NCI-H2227 (cell line): Measurements from ENCODE around the gene CHP1.
"Not testable (repeated sequence)": the region's sequence is repeated elsewhere in the genome, so short reads cannot be mapped to it uniquely, and the experiment has no call there.

ENCODE experiments used
- DNase-seq: peaks from one replicate; lab custom pipeline; 2025; ENCODE audit not compliant: unreplicated experiment; lab: John Stamatoyannopoulos, UW

Gene CHP1

GRCh38 chr15:41289953-41290352 lies 58.9 kb downstream of the CHP1 start:
- no peak for DNase-seq

DNA sequence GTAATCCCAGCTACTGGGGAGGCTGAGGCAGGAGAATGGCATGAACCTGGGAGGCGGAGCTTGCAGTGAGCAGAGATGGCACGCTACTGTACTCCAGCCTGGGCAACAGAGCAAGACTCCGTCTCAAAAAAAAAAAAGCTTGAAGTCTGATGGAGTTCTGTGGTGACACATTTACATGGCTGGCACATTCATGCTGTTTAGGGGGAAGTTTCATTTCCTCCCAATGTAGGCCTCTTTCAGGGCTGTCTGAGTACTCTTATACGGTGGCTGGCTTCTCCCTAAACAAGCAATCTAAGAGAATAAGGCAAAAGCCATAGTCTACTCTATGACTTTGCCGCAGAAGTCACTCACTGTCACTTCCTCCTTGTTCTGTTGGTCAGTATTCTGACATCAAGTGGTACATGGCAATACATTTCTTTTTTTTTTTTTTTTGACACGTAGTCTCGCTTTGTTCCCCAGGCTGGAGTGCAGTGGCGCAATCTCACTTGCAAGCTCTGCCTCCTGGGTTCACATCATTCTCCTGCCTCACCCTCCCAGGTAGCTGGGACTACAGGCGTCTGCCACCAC lies 60.1 kb downstream of the CHP1 start:
- no peak for DNase-seq

- DNase-seq, result no peak
Measured at GRCh38 chr15:41292521-41292920, 61.5 kb downstream of the CHP1 start.

DNA sequence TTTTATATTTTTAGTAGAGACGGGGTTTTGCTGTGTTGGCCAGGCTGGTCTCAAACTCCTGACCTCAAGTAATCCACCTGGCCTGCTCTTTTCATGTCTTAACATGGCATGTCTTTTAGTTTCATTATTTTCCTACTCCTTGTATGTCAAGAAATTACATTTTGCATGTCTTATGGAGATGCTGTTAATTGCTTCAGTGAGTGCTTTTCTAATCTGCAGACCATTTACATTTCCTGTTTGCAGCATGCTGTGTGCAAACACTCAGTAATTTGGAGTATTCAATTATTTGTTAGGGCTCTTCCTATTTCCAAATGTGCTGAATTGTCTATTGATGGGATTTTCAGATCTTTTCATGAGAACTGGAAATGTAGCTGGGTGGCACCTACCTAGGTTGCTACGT lies 70.1 kb downstream of the CHP1 start:
- DNase-seq, result not testable (repeated sequence)

DNA sequence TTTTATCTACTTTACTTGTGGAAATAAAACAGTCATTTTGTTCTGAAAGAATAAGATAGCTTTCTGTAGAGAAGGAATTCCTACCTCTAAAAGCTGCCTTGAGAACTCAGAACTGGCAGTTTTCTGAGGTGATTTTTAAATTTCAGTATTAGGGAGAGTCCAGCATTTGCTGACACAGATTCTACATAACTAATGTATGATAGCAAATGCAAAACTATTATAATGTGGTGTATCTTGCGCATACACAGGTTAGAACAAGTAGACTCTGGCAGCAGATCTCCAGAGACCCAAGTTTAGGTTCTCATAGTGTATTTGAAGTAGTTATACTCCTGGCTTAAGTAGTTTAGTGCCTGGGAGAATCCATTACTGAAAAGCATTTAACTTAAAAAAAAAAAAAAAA lies 70.5 kb downstream of the CHP1 start:
- DNase-seq, result no peak

DNA sequence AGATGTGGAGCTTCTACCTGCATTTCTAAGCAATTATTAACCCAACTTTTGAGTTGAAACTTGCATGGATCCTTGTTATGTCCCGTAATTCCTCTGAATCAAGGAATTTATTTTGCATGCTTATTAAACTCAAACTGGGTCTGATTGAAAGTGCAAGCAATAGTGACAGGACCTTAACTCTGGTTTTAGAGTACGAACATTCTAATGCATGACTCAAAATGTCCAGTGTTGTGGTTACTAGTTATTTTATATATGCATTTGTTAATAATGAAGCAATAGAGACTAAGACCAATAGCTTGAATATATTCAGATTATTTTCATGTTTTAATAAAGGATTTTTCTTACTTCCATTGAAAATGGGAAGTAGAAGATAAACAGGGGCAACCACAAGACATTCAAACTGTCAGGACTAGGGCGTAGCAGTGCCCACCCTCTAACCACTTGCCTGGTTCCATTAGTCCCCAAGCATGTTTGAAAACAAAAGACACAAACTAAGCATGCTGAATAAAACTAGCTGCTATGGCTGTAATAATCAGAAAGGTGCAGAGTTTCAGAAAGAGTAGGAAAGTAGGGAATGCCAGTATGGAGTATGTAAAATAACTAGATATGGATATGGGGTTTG lies 73.2 kb downstream of the CHP1 start:
- no peak for DNase-seq

DNA sequence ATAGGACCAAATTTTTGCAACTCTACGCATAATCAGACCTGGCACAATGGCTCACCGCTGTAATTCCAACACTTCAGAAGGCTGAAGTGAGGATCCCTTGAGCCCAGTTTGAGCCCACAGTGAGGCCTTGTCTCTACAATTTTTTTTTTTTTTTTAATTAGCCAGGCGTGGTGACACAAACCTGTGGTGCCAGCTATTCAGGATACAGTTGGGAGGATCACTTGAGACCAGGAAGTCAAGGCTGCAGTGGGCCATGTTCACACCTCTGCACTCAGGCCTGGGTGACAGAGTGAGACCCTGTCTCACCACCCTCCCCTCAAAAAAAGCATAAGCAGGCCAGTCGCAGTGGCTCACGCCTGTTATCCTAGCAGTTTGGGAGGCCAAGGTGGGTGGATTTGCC lies 76.6 kb downstream of the CHP1 start:
- DNase-seq, result no peak

GRCh38 chr15:41309226-41309905 lies 78.3 kb downstream of the CHP1 start:
- DNase-seq, result no peak

- DNase-seq, result not testable (repeated sequence)
Measured at GRCh38 chr15:41320805-41321330, 89.8 kb downstream of the CHP1 start.

DNA sequence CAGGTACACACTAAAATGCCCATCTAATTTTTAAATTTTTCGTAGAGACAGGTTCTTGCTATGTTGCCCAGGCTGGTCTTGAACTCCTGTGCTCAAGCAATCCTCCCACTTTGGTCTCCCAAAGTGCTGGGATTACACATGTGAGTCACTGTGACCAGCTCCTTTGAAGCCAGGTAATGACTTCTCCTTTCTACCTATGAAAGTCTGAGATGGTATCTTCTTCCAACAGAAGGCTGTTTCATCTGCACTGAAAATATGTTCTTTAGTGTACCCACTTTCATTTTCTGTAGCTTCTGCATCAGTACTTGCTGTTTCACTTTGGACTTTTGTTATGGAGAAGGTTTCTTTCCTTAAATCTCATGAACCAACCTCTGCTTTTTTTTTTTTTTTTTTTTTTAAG lies 92.5 kb downstream of the CHP1 start:
- DNase-seq, result no peak

DNA sequence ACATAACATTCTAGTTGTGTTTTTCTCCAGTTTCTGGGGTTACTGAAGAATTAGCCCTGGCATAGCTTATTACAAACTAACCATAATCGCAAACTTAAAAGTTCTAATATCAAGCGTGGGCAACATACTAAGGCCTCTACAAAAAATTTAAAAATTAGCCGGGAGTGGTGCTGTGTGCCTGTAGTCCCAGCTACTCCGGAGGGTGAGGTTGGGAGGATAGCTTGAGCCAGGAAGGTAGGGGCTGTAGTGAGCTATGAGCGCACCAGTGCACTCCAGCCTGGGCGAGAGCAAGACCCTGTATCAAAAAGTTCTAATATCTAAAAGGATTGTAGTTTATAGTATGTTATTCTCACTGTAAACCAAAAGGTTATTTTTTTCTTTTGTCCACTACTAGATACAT lies 100.2 kb downstream of the CHP1 start:
- DNase-seq, result no peak
